ENCODE measurements around the gene CHDH. TPM values are rescaled to one million over a fixed set of nuclear protein-coding genes. Genes with fewer than 3 reads are reported as not detected.

CHDH gene
- total and polyA plus RNA-seq, 3 experiments from 2014 or later: 0.42 to 0.71 TPM; not detected in 1

- H3K4me3 Mint-ChIP-seq: no peak overlapping the region
- H3K9me3 Mint-ChIP-seq: no peaks in the 10 kb centered on the region
- DNase-seq: no peak
- H3K4me1 ChIP-seq (ENCODE audit: insufficient read depth, low read length): no peaks in the 10 kb centered on the region
- ChIA-PET CTCF (interaction anchor here (1.2 kb wide), 1 partner anchor 15 kb away, joined by 3 read pairs; no protein-coding TSS in a partner anchor), POLR2A (no interaction called here)
- no peak overlapping the region for H3K4me3 ChIP-seq (ENCODE audit: low read length)
- no peaks in the 10 kb centered on the region for H3K27me3 ChIP-seq (ENCODE audit: insufficient read depth, low read length, poor library complexity, severe bottlenecking)
- H3K4me1 Mint-ChIP-seq: no peaks in the 10 kb centered on the region
- H3K9me3 ChIP-seq (ENCODE audit: low read length): no peaks in the 10 kb centered on the region
- H3K27ac Mint-ChIP-seq: no peak overlapping the region
- H3K36me3 Mint-ChIP-seq: no peaks in the 10 kb centered on the region
- no peaks in the 10 kb centered on the region for H3K36me3 ChIP-seq (ENCODE audit: insufficient read depth, low read length)
- H3K27me3 Mint-ChIP-seq: peaks cover 3 to 4% of the 10 kb centered on the region in 2 donors
- no peak overlapping the region for H3K27ac ChIP-seq (ENCODE audit: low read depth, low read length)
These were observed 21.4 kb downstream of the CHDH start for GRCh38 chr3:53824795-53825194.

- no peak for DNase-seq
- H3K4me3 Mint-ChIP-seq: no peak overlapping the region
- Histone ChIP-seq H3K36me3 (ENCODE audit: insufficient read depth, low read length) (no peaks in the 10 kb centered on the region), H3K4me3 (ENCODE audit: low read length) (no peak overlapping the region), H3K27me3 (ENCODE audit: insufficient read depth, low read length, poor library complexity, severe bottlenecking) (no peaks in the 10 kb centered on the region), H3K9me3 (ENCODE audit: low read length) (no peaks in the 10 kb centered on the region), H3K4me1 (ENCODE audit: insufficient read depth, low read length) (no peaks in the 10 kb centered on the region), H3K27ac (ENCODE audit: low read depth, low read length) (no peak overlapping the region)
- H3K4me1 Mint-ChIP-seq: no peaks in the 10 kb centered on the region
- H3K27ac Mint-ChIP-seq: no peak overlapping the region
- no peaks in the 10 kb centered on the region for H3K36me3 Mint-ChIP-seq
- H3K27me3 Mint-ChIP-seq: peaks cover 3 to 4% of the 10 kb centered on the region in 2 donors
- CTCF ChIA-PET: no interaction called here
- POLR2A ChIA-PET: no interaction called here
- H3K9me3 Mint-ChIP-seq: no peaks in the 10 kb centered on the region
These were observed 22.1 kb downstream of the CHDH start for GRCh38 chr3:53823956-53824657.

- no peaks in the 10 kb centered on the region for H3K36me3 Mint-ChIP-seq
- CTCF ChIA-PET: no interaction called here
- H3K4me3 Mint-ChIP-seq: no peak overlapping the region
These were observed 22.9 kb downstream of the CHDH start for GRCh38 chr3:53823026-53823955.

GRCh38 chr3:53822331-53822741 lies 23.9 kb downstream of the CHDH start:
- Mint-ChIP-seq H3K27me3 (peaks cover 3 to 11% of the 10 kb centered on the region in 2 donors), H3K4me1 (peaks cover 0 to 2% (median 0%) of the 10 kb centered on the region in 3 donors), H3K4me3 (no peak overlapping the region), H3K36me3 (no peaks in the 10 kb centered on the region), H3K27ac (no peak overlapping the region), H3K9me3 (no peaks in the 10 kb centered on the region)
- no peaks in the 10 kb centered on the region for H3K9me3 ChIP-seq (ENCODE audit: low read length)
- DNase-seq: no peak
- no peaks in the 10 kb centered on the region for H3K36me3 ChIP-seq (ENCODE audit: insufficient read depth, low read length)
- H3K4me1 ChIP-seq (ENCODE audit: insufficient read depth, low read length): no peaks in the 10 kb centered on the region
- CTCF ChIA-PET: no interaction called here
- H3K27ac ChIP-seq (ENCODE audit: low read depth, low read length): no peak overlapping the region
- no peaks in the 10 kb centered on the region for H3K27me3 ChIP-seq (ENCODE audit: insufficient read depth, low read length, poor library complexity, severe bottlenecking)
- POLR2A ChIA-PET: no interaction called here
- no peak overlapping the region for H3K4me3 ChIP-seq (ENCODE audit: low read length)

More at GRCh38 chr3:53823026-53823955, 22.9 kb downstream of the CHDH start:
- Histone ChIP-seq H3K4me3 (ENCODE audit: low read length) (no peak overlapping the region), H3K27me3 (ENCODE audit: insufficient read depth, low read length, poor library complexity, severe bottlenecking) (no peaks in the 10 kb centered on the region), H3K9me3 (ENCODE audit: low read length) (no peaks in the 10 kb centered on the region), H3K27ac (ENCODE audit: low read depth, low read length) (no peak overlapping the region), H3K4me1 (ENCODE audit: insufficient read depth, low read length) (no peaks in the 10 kb centered on the region), H3K36me3 (ENCODE audit: insufficient read depth, low read length) (no peaks in the 10 kb centered on the region)
- no peak overlapping the region for H3K27ac Mint-ChIP-seq
- DNase-seq: no peak
- POLR2A ChIA-PET: no interaction called here
- no peaks in the 10 kb centered on the region for H3K4me1 Mint-ChIP-seq
- peaks cover 3 to 4% of the 10 kb centered on the region in 2 donors for H3K27me3 Mint-ChIP-seq
- H3K9me3 Mint-ChIP-seq: no peaks in the 10 kb centered on the region

- no peaks in the 10 kb centered on the region for H3K36me3 ChIP-seq (ENCODE audit: insufficient read depth, low read length)
- H3K4me1 Mint-ChIP-seq: peaks cover 0 to 2% (median 0%) of the 10 kb centered on the region in 3 donors
- no peak overlapping the region for H3K27ac ChIP-seq (ENCODE audit: low read depth, low read length)
- DNase-seq: no peak
- no peak overlapping the region for H3K4me3 ChIP-seq (ENCODE audit: low read length)
- CTCF ChIA-PET: no interaction called here
- H3K27ac Mint-ChIP-seq: no peak overlapping the region
- peaks cover 3 to 11% of the 10 kb centered on the region in 2 donors for H3K27me3 Mint-ChIP-seq
- H3K36me3 Mint-ChIP-seq: no peaks in the 10 kb centered on the region
- H3K27me3 ChIP-seq (ENCODE audit: insufficient read depth, low read length, poor library complexity, severe bottlenecking): no peaks in the 10 kb centered on the region
- H3K4me3 Mint-ChIP-seq: no peak overlapping the region
- POLR2A ChIA-PET: no interaction called here
- no peaks in the 10 kb centered on the region for H3K9me3 Mint-ChIP-seq
- H3K4me1 ChIP-seq (ENCODE audit: insufficient read depth, low read length): no peaks in the 10 kb centered on the region
- H3K9me3 ChIP-seq (ENCODE audit: low read length): no peaks in the 10 kb centered on the region
These were observed 24.5 kb downstream of the CHDH start for GRCh38 chr3:53821631-53822121.

- no peaks in the 10 kb centered on the region for H3K36me3 Mint-ChIP-seq
- peaks cover 3 to 11% of the 10 kb centered on the region in 2 donors for H3K27me3 Mint-ChIP-seq
- H3K4me3 ChIP-seq (ENCODE audit: low read length): no peak overlapping the region
- no peak overlapping the region for H3K27ac Mint-ChIP-seq
- H3K9me3 ChIP-seq (ENCODE audit: low read length): no peaks in the 10 kb centered on the region
- ChIA-PET CTCF (no interaction called here), POLR2A (no interaction called here)
- no peaks in the 10 kb centered on the region for H3K4me1 ChIP-seq (ENCODE audit: insufficient read depth, low read length)
- no peak overlapping the region for H3K4me3 Mint-ChIP-seq
- no peaks in the 10 kb centered on the region for H3K27me3 ChIP-seq (ENCODE audit: insufficient read depth, low read length, poor library complexity, severe bottlenecking)
- no peaks in the 10 kb centered on the region for H3K9me3 Mint-ChIP-seq
- peaks cover 0 to 2% (median 0%) of the 10 kb centered on the region in 3 donors for H3K4me1 Mint-ChIP-seq
- DNase-seq: no peak
- no peak overlapping the region for H3K27ac ChIP-seq (ENCODE audit: low read depth, low read length)
- no peaks in the 10 kb centered on the region for H3K36me3 ChIP-seq (ENCODE audit: insufficient read depth, low read length)
These were observed 25.3 kb downstream of the CHDH start for GRCh38 chr3:53820756-53821580.

- Mint-ChIP-seq H3K9me3 (no peaks in the 10 kb centered on the region), H3K27ac (no peak overlapping the region), H3K4me3 (no peak overlapping the region), H3K27me3 (peaks cover 3 to 11% of the 10 kb centered on the region in 2 donors), H3K4me1 (peaks cover 0 to 2% (median 0%) of the 10 kb centered on the region in 3 donors), H3K36me3 (no peaks in the 10 kb centered on the region)
- H3K27me3 ChIP-seq (ENCODE audit: insufficient read depth, low read length, poor library complexity, severe bottlenecking): no peaks in the 10 kb centered on the region
- H3K4me3 ChIP-seq (ENCODE audit: low read length): no peak overlapping the region
- H3K27ac ChIP-seq (ENCODE audit: low read depth, low read length): no peak overlapping the region
- CTCF ChIA-PET: no interaction called here
- DNase-seq: no peak
- no peaks in the 10 kb centered on the region for H3K4me1 ChIP-seq (ENCODE audit: insufficient read depth, low read length)
- no peaks in the 10 kb centered on the region for H3K36me3 ChIP-seq (ENCODE audit: insufficient read depth, low read length)
- H3K9me3 ChIP-seq (ENCODE audit: low read length): no peaks in the 10 kb centered on the region
- POLR2A ChIA-PET: no interaction called here
These were observed 26.1 kb downstream of the CHDH start for GRCh38 chr3:53820084-53820483.

Measured in CD8-positive, alpha-beta memory T cell (primary cell).